Stimulated activated CD8-positive, alpha-beta memory T cell treated with anti-CD3 and anti-CD28 coated beads, Interleukin-12 subunit alpha, Interleukin-12 subunit beta, amount 100 ng/mL, for 24 hours (primary cell): ENCODE data around the gene DEGS1.

Source experiments
- DNase-seq: peaks from one replicate; pipeline ENCODE4 v3.0.0-alpha.2; 2020; ENCODE audit errors: extremely low read depth

The DEGS1 gene

DNA sequence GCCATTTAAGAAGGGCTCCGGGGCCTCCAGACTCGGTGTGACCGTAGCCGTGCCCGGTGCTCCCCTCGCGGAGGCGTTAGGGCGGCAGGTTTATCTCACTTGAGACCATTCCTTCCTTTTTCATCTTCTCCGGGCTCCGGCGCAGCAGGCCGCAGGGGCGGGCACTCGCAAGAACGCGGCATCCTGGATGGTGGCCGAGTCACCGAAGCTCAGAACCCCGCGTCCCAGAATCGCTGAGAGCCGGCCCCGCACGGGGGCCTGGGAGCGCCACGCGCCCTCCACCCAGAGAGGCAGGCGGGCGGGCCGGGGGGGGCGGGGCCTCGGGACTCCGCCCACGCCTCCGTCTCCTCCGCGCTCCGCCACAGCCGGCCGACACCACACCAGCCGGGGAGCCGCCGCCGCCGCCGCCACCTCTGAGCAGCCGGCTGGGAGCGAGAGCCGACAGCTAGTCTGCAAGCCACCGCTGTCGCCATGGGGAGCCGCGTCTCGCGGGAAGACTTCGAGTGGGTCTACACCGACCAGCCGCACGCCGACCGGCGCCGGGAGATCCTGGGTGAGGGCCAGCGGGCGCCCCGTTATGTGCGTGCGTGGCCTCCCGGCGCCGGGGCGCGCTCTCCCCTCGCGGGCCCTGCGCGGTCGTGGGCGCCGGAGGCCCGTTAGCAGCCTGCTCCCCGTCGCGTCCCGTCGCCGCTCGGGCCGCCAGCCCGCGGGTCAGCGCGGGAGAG lies at the start of gene DEGS1:
DEGS1 (plus strand) TSS at position 375 of the 725 bp plus-strand sequence; CDS start at position 472, 97 bp downstream.
- DNase-seq, result peak; percentile 46

DNA sequence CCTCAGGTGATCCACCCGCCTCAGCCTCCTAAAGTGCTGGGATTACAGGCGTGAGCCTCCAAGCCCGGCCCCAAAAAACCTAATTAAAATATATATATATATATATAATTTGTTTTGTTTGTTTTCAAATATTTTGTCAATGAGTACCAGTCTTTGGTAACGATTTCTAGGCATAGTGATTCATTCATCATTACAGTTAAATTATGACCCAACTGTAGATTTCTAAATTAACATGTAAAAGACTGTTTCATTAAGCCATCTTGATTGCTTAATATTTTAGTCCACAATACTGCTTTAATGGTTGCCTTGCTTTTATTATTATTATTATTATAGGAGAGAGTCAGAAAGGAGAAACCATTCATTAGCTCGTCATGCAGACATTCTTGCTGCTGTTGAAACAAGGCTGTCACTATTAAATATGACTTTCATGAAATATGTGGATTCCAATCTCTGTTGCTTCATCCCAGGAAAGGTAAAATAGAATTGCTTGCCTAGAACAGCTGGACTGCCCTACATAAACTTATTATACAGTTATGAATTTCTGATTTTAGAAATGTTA lies 49.2 kb upstream of the DEGS1 start:
- DNase-seq, result no peak

DNA sequence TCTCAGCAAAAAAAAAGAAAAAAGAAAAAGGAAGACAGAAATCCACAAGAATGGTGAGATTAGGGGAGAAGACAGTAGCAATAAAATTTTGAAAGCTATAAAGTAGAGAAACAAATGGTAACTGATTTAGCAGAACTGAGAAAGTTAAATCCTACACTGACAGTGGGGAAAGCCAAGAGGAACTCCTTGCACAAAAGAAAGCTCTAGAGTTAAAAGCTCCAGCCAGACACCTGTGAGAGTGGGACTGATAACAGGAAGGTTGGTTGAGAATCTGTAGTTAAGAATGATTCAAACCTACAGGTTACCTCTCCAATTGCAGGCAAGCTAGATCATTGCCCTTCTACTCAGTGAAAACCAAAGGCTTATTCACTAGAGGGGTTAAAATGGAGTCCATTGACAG lies 45.5 kb upstream of the DEGS1 start:
- DNase-seq, result no peak

DNA sequence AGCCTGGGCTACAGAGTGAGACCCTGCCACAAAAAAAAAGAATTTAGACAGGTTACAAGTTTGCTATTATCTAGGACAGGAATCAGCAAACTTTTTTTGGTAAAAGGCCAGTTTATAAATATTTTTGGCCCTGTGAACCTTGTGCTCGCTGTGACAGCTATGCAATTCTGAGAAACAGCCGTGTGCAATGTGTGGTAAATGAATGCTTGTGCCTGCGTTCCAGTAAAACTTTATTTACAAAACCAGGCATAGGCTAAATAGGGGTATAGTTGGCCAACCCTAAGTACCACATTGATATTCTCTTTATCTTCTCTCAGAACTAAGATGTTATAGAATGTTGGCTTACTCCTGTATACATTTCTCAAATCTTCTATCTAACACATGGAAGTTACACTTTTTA lies 44.8 kb upstream of the DEGS1 start:
- DNase-seq, result no peak

DNA sequence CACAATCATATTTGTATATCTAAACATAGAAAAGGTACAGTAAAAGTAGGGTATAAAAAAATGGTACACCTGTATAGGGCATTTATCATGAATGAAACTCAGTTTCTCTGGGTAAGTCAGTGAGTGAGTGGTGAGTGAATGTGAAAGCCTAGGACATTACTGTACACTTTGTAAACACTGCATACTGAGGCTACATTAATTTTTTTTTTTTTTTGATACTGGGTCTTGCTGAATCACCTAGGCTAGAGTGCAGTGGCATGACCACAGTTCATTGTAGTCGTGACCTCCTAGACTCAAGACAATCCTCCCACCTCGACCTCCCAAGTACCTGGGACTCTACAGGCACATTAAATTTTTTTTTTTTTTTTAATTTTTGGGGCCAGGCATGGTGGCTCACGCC lies 41.3 kb upstream of the DEGS1 start:
- no peak for DNase-seq

DNA sequence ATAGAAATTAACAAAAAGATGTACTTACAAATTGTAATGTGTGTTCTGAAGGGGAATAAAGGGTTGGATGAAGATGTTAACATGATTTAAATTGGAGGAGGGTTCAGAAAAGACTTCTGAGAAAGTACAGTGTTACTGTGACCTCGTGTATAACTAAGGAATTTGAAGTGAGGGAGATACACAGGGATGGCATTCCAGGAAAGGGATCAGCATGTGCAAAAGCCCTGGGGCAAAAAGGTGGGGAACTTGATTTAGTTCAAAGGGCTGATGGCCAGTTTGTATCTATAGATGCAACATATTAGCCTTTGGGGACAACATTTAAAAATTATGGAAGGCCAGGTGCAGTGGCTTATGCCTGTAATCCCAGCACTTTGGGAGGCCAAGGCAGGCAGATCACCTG lies 33.3 kb upstream of the DEGS1 start:
- DNase-seq, result no peak

DNA sequence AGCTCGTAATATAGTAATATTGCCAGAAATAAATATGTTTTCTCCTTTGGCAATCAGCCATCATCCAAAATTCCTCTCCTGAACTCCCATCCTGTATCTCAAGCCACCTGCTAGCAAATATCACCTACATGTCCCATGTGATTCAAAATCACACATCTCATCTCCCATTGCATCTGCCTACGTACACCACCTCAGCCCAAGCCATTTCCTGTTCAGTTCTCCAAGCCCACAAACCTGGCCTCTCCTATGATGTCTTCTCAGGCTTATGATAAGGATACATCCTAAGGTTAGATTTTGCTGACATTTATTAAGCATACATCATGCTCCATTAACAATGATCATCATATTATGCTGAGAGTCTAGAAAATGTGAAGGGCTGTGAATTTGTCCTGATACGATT lies 31.9 kb upstream of the DEGS1 start:
- DNase-seq, result no peak

DNA sequence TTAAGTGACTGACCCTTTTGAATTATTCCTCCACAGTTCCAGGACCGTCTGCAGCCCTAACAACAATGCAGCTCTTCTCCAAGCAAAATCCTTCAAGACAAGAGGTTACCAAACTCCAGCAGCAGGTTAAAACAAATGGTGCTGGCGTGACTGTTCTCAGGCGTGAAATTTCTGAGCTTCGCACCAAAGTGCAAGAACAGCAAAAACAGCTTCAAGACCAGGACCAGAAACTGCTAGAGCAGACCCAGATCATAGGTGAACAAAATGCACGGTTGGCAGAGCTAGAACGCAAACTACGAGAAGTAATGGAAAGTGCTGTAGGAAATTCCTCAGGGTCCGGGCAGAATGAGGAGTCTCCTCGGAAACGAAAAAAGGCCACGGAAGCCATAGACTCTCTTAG lies 25.7 kb upstream of the DEGS1 start:
- no peak for DNase-seq

DNA sequence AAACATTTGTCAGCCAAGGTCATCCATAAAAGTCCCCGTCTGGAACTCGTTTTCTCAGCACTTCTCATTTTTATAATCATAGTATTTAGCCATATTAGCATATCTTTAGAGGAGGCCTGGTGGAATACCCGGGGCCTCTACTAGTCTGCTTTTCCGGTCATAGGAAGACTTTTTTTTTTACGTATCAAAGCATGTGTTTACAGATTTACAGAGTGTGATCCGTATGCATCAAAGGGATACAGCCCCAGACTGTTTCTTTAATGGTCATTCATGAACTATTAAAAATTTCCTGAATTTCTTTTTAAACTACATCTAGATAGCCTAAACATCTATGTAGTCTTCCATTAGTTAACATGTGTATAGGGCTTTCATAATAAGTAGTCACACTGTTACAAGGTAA lies 23.5 kb upstream of the DEGS1 start:
- no peak for DNase-seq

DNA sequence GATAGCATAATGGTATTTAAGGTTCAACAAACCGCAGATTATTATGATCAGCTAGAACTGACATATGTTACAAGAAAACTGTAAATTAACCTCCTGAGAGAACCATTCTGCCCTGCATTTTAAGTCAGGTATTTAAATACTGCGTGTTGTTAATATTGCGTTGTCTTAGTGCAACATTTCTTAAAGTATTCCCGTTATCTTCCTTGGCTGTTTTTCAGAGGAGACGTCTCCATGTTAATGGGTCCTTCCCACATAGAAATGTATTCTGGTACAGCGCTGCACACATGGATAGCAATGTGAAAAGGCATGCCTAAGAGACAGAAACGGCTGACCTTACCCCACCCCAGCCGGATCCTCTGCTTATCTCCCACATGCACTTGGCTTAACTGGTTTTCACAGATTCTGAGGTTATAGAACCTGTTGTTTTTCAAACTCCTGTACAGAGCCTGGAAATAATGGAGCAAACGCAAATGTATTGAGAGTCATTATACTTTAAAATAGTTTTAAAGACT lies 22.8 kb upstream of the DEGS1 start:
- DNase-seq, result no peak

DNA sequence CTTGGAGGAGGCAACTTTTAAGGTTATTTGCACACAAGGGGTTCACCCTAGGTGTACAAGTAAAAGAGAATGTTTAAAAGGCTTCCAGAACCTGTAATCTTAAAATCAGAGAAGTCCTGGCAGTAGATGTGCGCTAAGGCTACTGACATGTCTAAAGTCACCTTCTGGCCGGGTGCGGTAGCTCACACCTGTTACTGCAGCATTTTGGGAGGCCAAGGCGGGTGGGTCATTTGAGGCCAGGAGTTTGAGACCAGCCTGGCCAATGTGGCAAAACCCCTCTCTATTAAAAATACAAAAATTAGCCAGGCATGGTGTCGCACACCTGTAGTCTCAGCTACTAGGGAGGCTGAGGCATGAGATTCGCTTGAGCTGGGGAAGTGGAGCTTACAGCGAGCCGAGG lies 20.3 kb upstream of the DEGS1 start:
- DNase-seq, result no peak

DNA sequence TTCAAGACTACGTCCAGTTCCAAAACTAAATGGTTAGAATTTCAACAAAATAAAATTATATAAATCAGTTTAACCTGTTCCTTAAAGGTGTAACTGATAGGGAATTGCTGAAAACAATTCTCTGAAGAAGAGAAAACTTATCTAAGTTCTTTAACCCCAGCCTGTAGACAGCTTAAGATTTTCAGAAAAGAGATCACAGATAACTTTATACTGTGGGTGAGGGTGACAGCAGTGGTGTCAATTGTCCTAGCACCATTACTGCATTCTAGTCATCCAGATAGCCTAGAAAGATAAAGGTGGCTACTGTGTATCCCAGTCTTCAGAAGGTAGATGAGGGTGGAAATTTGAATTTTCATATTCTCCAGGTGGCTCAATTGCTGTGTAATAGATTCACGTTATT lies 19.7 kb upstream of the DEGS1 start:
- DNase-seq, result no peak

DNA sequence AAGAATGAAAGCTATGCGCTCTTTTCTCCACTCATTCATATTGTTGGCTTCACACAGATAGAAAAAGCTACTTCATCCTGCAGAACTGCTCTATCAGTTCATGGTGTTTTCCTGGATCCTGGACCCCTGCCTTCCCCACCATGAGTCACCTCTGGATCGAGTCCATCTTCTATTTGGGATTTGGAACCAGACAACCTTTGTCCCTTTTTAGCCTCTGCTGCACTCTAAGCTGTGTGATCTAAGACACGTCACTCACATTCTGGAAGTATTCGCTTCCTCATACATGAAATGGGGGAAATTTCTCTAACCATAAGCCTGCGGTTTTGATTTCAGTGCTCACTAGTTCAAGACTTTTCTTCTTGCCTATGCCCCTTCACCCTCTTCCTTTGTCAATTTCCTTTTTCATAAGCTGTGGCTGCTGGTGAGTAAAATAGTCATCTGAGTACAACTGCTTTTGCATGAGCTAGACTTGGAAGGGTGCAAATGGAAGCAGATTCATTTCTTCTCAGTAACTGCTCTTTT lies 14.1 kb upstream of the DEGS1 start:
- no peak for DNase-seq

DNA sequence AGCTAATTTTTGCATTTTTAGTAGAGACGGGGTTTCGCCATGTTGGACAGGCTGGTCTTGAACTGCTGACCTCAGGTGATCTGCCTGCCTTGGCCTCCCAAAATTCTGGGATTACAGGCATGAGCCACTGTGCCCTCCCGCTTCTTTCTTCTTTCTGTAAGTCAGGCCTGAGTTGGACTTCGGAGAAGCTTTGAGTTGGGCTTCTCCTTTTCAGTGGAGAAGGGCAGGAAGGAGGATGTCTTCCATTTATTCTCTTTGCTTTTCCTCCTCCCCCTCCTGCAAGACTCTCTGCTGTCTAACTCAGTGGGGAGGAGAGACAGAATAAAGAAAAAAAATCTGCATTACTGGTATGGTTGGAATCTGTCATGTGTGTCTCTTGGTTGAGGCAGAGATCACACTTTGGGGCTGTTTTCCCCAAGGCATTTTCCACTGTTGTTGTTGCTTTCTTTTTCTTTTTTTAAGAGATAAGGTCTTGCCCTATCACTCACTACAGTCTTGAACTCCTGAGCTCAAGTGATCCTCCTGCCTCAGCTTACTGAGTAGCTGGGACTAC lies 13.2 kb upstream of the DEGS1 start:
- no peak for DNase-seq

DNA sequence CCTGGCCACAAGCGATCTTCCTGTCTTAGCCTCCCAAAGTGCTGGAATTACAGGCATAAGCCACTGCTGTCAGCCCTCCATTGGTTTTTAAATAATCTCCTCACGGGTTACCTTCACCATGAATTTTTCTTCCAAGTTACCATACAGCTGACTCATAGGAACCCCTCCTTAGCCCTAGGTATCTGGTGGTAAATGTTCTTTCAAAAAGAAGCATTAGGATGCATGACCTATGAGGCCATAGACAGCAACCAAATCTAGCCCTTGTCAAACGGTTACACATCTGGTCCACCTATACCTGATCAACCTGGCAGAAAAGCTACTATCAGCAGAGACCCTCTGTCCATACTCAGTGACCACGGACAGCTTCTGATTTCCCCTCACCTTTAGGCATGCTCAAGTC lies 12.7 kb upstream of the DEGS1 start:
- no peak for DNase-seq

DNA sequence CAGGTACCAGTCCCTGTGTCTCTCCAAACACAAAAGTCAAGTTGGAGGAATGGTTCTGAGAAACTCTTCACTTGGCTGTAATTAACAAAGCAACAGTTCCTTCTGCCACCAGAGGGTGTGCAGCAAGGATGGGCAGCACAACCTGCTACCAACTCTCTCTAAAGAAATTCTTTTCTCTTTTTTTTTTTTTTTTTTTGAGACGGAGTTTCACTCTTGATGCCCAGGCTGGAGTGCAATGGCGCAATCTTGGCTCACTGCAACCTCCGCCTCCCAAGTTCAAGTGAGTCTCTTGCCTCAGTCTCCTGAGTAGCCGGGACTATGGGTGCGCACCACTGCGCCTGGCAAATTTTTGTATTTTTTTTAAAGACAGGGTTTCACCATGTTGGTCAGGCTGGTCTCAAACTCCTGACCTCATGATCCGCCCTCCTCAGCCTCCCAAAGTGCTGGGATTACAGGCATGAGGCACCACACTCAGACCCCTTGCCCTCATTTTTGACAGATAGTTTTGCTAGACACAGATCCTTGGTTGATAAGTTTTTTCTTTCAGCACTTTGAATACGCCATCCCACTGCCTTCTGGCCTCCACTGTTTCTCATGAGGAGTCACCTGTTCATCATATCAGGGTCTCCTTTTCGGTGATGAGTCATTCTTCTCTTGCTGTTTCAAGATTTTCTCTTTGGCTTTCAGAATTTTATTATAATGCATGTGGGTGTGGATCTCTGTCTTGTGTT lies 12.1 kb upstream of the DEGS1 start:
- no peak for DNase-seq

DNA sequence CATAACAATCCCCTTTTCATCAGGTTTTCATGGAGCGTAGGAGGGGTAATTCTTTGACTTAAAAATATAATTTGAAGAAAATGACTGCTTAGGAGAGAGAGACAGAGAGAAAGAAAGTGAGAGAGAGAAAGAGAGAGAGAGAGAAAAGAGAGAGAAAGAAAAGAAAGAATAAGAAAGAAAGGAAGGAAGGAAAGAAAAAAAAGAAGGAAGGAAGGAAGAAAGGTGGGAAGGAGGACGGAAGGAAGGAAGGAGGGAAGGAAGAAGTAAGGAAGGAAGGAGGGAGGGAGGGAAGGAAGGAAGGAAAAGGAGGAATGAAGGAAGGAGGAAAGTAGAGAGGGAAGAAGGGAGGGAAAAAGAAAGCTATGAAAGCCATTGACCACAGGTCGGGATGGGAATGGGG lies 10.8 kb upstream of the DEGS1 start:
- no peak for DNase-seq

DNA sequence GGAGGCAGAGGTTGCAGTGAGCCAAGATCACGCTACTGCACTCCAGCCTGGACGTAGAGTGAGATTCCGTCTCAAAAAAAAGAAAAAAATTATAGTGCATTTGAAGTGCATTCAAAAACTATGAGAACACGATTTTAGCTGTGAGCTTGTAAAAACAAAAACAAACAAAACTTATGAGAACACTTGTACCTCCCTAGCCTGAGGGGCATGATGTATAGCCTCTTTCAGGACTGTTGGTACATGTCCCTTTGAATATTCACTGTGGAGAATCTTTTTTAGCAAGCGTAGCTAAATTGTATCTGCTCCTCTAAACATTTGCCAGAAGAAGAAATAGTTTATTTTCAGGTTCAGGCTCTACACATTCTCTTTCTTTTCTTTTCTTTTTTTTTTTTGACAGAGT lies 9.5 kb upstream of the DEGS1 start:
- DNase-seq, result no peak

DNA sequence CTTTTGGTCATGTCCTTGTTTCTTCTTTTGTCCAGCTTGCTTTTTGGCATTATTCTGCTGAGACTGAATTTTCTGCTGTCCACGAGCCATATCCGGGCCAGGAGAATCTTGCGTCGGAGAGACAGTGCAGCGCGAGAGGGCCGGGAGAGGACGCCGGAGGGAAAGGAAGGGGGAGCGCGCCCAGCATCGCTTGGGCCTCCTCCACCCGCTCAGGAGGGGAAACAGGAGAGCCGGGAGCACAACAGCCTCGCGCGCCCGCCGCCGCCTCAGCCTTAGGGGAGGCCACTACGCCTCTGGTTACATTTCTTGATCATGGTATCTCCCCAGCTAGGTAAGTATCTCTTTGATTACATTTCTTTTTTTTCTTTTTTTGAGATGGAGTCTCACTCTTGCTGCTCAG lies 7.4 kb upstream of the DEGS1 start:
- no peak for DNase-seq

DNA sequence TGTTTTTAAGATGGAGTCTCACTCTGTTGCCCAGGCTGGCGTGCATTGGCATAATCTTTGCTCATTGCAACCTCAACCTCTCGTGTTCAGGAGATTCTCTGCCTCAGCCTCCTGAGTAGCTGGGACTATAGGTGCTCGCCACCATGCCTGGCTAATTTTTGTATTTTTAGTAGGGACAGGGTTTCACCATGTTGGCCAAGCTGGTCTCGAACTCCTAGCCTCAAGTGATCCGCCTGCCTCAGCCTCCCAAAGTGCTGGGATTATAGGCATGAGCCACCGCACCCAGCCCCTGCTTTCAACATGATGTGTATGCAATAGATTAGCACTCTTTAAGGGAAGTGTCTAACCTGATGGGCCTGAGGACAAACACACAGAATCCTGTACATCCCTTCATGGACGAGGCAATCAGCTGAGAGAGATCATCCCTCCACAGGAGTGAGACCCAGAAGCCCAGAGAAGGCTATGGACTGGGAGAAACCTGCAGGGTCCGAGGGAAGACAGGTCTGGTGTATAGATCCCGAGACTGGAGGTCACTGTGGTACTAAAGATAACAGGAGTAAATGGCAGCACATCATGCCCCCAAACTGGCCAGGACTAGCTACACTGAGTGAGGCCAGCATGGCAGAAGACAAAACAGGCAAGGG lies 5.6 kb upstream of the DEGS1 start:
- no peak for DNase-seq

DNA sequence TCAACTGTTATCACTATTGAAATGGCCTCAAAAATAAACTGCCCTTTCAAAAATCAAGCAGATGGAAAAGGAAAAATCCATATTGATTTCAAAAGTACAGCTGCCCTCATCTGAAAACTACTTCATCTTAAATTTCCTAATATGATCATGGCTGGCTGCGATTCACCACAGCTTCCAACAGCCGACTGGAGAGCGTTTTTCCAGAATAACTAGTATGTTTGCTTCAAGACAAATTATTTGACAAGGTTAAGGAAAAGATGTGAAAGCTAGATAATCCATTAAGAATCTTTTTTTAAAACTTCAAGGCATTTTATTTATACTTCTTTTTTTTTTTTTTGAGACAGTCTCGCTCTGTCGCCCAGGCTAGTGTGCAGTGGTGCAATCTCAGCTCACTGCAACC lies 4.1 kb upstream of the DEGS1 start:
- no peak for DNase-seq
